Heart left ventricle (tissue), 16 donors: ENCODE results near the gene TMEM72. TPM values are rescaled to one million over a fixed set of nuclear protein-coding genes. Genes with fewer than 3 reads are reported as not detected.

ENCODE experiments used
- ATAC-seq, 4 donors: fragments of 200-7000 bp; cut with Tn5 transposase; one replicate each; pipeline ENCODE4 v1.9.1; 2020 to 2022; ENCODE audit warnings: moderate library complexity in 4 of 4, mild to moderate bottlenecking in 3 of 4, moderate number of reproducible peaks in 1 of 4
- DNase-seq, 5 donors: peaks; one replicate each; pipeline ENCODE4 v3.0.0-alpha.2; 2020
- H3K27ac ChIP-seq, 12 donors: fragments of 200-600 bp; sonication (generic) in 4 of 12; one replicate each; pipeline versions ENCODE4 v1.5.0 to v1.8.0; 2016 to 2022; ENCODE audit warnings: mild to moderate bottlenecking in 2 of 12
- H3K27me3 ChIP-seq, 9 donors: fragments of 200-600 bp; sonication (generic) in 2 of 9; one replicate each; pipeline versions ENCODE4 v1.5.1 to v1.8.0; 2016 to 2022; ENCODE audit warnings: mild to moderate bottlenecking in 3 of 9
- H3K36me3 ChIP-seq, 9 donors: fragments of 200-600 bp; sonication (generic) in 2 of 9; one replicate each; pipeline versions ENCODE4 v1.5.0 to v1.8.0; 2018 to 2022; ENCODE audit warnings: mild to moderate bottlenecking in 2 of 9
- H3K4me1 ChIP-seq, 12 donors: fragments of 200-600 bp; sonication (generic) in 4 of 12; one replicate each; pipeline versions ENCODE4 v1.5.0 to v1.8.0; 2016 to 2022; ENCODE audit warnings: mild to moderate bottlenecking in 3 of 12
- H3K4me3 ChIP-seq, 12 donors: fragments of 200-600 bp; sonication (generic) in 4 of 12; one replicate each; pipeline versions ENCODE4 v1.5.0 to v1.8.0; 2017 to 2022; ENCODE audit warnings: mild to moderate bottlenecking in 9 of 12, moderate library complexity in 4 of 12
- H3K9me3 ChIP-seq, 12 donors: fragments of 200-600 bp; sonication (generic) in 4 of 12; one replicate each; pipeline versions ENCODE4 v1.5.0 to v1.8.0; 2016 to 2022; ENCODE audit warnings: mild to moderate bottlenecking in 1 of 12
- POLR2A ChIP-seq, 2 donors: fragments of 450-650 bp; IDR thresholded peaks; one replicate each; pipeline ENCODE4 v1.6.1; 2017; ENCODE audit warnings: antibody characterized with exemption in 2 of 2, mild to moderate bottlenecking in 2 of 2, moderate library complexity in 2 of 2
- WGBS, 4 donors: extraction: QIAGEN DNeasy Blood & Tissue Kit in 2 of 4; methylation state at CpG; one replicate each; pipeline versions ENCODE4 v1.1.5 to v1.1.7; 2013 to 2018; 5-methylcytosine and 5-hydroxymethylcytosine counted together
- intact Hi-C, 10 donors: fragments of 100-400 bp; cut with DNase I; formaldehyde crosslinking; loops; one replicate each; pipeline versions ENCODE4 v1.11.1 to v1.14.2; 2022
- polyA plus RNA-seq, 2 donors: library from polyadenylated mRNA; stranded (reverse); fragments of 200-250 nt; gene quantifications; one replicate each; pipeline ENCODE4 v1.2.3, GENCODE V29; 2013
- total RNA-seq, 9 donors: library from RNA; depleted of rRNA in 2 of 9; stranded (reverse); fragments of >200 nt in 2 of 9; fragmentation: NEBNext Ultra II Directional in 3 of 9; extraction: Animal tissue kit (Norgen Biotek cat#: 25700) in 3 of 9; gene quantifications; one replicate each; pipeline versions ENCODE4 v1.1.0 to v1.2.4, GENCODE V29; 2016 to 2023
- TF ChIP-seq, protein P1 (sequence below), 12 donors: fragments of 200-600 bp; sonication (generic) in 4 of 12; IDR thresholded peaks; one replicate each; pipeline versions ENCODE4 v1.5.0 to v1.8.0; 2018 to 2022; ENCODE audit warnings: antibody characterized with exemption in 12 of 12, mild to moderate bottlenecking in 5 of 12
- donor health status: ischemic (EF 13 %, LVEDD 7.1; RV severe dilation, severe dysfunction).
- donor health status: healthy with polysubstance abuse.
- donor health status: DM: no; HTN: yes; CAD: no.
- donor health status: DM: no; HTN: no; CAD: no.
- donor health status: ischemic (EF 25% LVEDD 6.9; RV normal size, moderate dysfunction).
- donor health status: ischemic (EF 25% LVEDD 5.7; RV mildly dilated, moderate dysfunction).
- donor health status: healthy.
- donor health status: DM: yes; HTN: yes; CAD: no.
- donor health status: ischemic (EF 35%, LVEDD 5.7; RV mildly dilated, moderate dysfunction).
- donor health status: nonischemic (EF 11% LVEDD 7.7; RV severe dilation, severe dysfunction).
- donor health status: DM: yes; HTN: yes; CAD: no.
- donor health status: PGD.
- donor health status: ischemic (EF 29% LVEDD 5.4; RV normal size, mild dysfunction).
- donor health status: nonischemic (EF 23%, LVEDD 6.1; RV moderate dilation, normal function).

TMEM72 gene
- total and polyA plus RNA-seq, 11 donors, result 0.15 to 0.27 TPM; not detected in 9

DNA sequence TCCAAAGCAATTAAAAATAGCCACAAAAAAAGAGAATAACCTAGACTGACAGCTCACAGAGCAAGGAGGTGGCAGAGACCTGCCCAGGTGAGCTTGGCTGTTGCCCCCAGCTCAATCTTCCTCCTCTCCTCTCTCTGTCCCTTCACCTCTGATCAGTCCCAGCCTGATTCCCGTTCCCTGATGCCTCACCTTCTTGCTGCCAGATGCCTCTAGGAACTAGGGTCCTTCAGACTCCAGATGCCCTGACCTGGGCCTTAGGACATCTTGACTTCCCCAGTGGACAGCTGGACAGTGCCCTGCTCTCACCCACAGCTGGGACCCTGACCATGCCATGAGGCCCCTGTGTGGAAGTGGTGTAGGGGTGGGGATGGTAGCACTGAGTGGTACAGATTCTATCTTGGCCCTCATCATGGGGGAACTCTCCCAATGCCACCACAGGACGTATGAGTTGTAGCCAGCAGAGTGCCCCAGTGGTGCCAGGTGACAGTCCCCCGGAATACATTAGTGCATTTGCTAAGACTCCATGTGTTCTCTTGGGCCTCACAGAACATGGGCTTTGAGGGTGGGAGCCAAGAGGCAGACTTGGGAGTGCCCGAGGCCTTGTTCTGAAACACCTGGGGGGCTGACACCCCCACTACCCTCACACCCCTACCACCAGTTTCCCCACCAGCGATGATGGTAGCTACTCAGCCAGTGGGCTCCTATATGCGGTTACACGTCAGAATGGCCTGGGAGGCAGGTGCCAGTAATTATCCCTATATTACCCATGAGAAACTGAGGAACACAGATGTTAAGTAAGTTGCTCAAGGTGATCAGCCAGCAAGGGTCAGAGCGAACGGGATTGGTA lies 65.4 kb downstream of the TMEM72 start:
- intact Hi-C loops, result loop anchor here in 4 of 10 donors (5.0 to 10.0 kb wide), 3 partner anchors 44 to 1302 kb away; no protein-coding TSS in a partner anchor
- WGBS, 4 donors, result 34 to 53% (median 39%) methylated on average over 6 to 9 of the region's 9 CpGs
- DNase-seq, result peak in 2 of 5 donors; percentile 18 to 33

DNA sequence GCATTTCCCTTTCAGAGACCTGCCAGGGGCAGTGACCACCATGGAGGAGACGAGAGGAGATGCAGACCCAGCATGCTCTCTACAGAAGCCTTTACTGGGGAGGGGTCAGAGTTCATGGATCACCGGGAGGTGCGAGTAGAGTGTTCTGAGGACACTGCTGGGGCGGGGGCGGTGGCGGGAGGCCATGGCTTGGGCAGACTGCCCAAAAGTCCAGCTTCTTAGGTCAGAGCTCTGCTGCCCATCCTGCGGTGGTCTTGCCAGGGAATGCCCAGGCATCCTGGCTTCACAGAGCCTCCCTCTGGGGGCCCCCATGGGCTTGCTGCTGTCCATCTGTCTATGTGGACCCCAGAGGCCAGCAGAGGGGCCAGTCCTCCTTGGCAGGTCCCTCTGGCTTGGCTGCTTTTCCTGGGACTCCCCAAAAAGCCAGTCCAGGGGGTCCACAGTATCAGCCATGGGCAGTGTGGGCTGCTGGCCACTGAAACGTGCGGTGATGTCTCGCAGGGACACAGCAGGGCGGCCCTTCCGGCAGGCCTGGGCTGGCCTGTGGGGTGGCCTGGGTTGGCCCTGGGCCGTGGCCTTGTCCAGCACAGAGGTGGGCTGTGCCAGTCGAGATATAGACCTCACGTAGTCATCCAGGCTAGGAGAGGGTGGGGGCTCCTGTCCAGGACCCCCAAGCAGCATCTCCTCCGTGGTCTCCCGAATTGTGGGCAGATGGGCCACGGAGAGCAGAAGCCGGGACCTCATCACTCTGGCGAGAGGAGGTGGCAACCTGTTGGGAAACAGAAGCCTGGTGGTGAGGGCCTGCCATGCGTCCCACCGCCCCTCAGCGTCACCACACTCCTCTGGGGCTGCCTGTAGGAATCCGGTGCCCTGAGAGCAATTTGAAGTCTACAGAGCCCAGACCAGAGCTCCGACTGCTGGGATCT lies 66.4 kb downstream of the TMEM72 start:
- peaks cover 13 to 100% (median 83%) of the 10 kb centered on the region in 12 donors for H3K4me1 ChIP-seq
- DNase-seq (peak in 2 of 5 donors; percentile 48 to 56), ATAC-seq (peak in 3 of 4 donors; percentile 3 to 11 (median 6))
- intact Hi-C loops, result loop anchor here in 6 of 10 donors (1.0 to 10.0 kb wide), 6 partner anchors 18 to 1303 kb away; partner anchors contain the start of genes RASSF4 (in 1 of the 6) and ZNF22 (in 1 of the 6)
- peak overlapping the region; percentile 35 to 92 (median 68) for H3K4me3 ChIP-seq
- WGBS, 4 donors, result 6 to 19% (median 15%) methylated on average over 10 to 25 of the region's 25 CpGs
- H3K27me3 ChIP-seq, result no peaks in the 10 kb centered on the region
- H3K9me3 ChIP-seq, result no peaks in the 10 kb centered on the region
- peaks cover 0 to 50% (median 21%) of the 10 kb centered on the region in 9 donors for H3K36me3 ChIP-seq
- H3K27ac ChIP-seq, result peak overlapping the region; percentile 62 to 97 (median 87)
- TF ChIP-seq, protein P1, sequence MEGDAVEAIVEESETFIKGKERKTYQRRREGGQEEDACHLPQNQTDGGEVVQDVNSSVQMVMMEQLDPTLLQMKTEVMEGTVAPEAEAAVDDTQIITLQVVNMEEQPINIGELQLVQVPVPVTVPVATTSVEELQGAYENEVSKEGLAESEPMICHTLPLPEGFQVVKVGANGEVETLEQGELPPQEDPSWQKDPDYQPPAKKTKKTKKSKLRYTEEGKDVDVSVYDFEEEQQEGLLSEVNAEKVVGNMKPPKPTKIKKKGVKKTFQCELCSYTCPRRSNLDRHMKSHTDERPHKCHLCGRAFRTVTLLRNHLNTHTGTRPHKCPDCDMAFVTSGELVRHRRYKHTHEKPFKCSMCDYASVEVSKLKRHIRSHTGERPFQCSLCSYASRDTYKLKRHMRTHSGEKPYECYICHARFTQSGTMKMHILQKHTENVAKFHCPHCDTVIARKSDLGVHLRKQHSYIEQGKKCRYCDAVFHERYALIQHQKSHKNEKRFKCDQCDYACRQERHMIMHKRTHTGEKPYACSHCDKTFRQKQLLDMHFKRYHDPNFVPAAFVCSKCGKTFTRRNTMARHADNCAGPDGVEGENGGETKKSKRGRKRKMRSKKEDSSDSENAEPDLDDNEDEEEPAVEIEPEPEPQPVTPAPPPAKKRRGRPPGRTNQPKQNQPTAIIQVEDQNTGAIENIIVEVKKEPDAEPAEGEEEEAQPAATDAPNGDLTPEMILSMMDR (IDR thresholded peaks at IDR 0.05), result no peak
- TF ChIP-seq POLR2A (IDR thresholded peaks at IDR 0.05), result no peak

More for the DNA sequence above, 65.4 kb downstream of the TMEM72 start:
- TF ChIP-seq, protein P1 (IDR thresholded peaks at IDR 0.05), result no peak
- TF ChIP-seq POLR2A (IDR thresholded peaks at IDR 0.05), result no peak
- Histone ChIP-seq H3K4me3 (peak overlapping the region; percentile 35 to 92 (median 68)), H3K4me1 (peaks cover 9 to 98% (median 76%) of the 10 kb centered on the region in 12 donors), H3K27me3 (no peaks in the 10 kb centered on the region), H3K36me3 (peaks cover 0 to 52% (median 30%) of the 10 kb centered on the region in 9 donors), H3K9me3 (no peaks in the 10 kb centered on the region), H3K27ac (peak overlapping the region; percentile 62 to 97 (median 87))
- no peak for ATAC-seq

- Histone ChIP-seq H3K4me1 (peaks cover 13 to 100% (median 86%) of the 10 kb centered on the region in 12 donors), H3K9me3 (no peaks in the 10 kb centered on the region), H3K27me3 (no peaks in the 10 kb centered on the region), H3K36me3 (peaks cover 0 to 49% (median 16%) of the 10 kb centered on the region in 9 donors), H3K27ac (peak overlapping the region; percentile 62 to 97 (median 87)), H3K4me3 (peak overlapping the region; percentile 35 to 92 (median 68))
- intact Hi-C loops, result loop anchor here in 6 of 10 donors (1.0 to 10.0 kb wide), 6 partner anchors 18 to 1303 kb away; partner anchors contain the start of genes RASSF4 (in 1 of the 6) and ZNF22 (in 1 of the 6)
- TF ChIP-seq, protein P1 (IDR thresholded peaks at IDR 0.05), result no peak
- no peak for TF ChIP-seq POLR2A (IDR thresholded peaks at IDR 0.05)
- WGBS, 4 donors, result 0 to 10% (median 5%) methylated on average over 4 of the region's 4 CpGs
- ATAC-seq, result no peak
- DNase-seq, result no peak
Observed at GRCh38 chr10:44978213-44978569, 67.1 kb downstream of the TMEM72 start.
